NCI-H2171 treated with DMSO at 0.1 percent for 48 hours (cell line): ENCODE measurements around the gene INTS4.
"Not testable (repeated sequence)": the region's sequence is repeated elsewhere in the genome, so short reads cannot be mapped to it uniquely, and the experiment has no call there.

Experiments
- DNase-seq: peaks from one replicate; lab custom pipeline; 2025; lab: John Stamatoyannopoulos, UW

INTS4 gene

GRCh38 chr11:78022397-78023396 lies 28.2 kb upstream of the INTS4 start, which contains the start of gene KCTD14:
TSS of gene KCTD14 (minus strand) at chr11:78023276. CDS start at chr11:78023249, 27 bp downstream.
- no peak for DNase-seq

DNA sequence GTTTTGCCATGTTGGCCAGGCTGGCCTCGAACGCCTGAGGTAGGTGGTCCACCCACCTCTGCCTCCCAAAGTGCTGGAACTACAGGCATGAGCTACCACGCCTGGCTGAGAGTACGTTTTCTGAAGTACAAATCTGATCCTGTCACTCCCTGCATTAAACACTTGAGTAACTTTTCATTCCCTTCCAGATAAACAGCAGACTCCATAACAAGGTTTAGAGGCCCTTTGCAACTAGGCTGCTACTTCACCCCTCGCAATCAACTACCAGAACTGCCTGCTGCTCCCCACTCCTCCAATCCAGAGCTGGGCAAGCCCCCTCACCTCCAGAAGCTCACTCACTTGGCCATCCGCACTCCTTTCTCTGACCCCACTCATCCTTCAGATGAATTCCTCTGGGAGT lies 27.1 kb upstream of the INTS4 start:
- no peak for DNase-seq

DNA sequence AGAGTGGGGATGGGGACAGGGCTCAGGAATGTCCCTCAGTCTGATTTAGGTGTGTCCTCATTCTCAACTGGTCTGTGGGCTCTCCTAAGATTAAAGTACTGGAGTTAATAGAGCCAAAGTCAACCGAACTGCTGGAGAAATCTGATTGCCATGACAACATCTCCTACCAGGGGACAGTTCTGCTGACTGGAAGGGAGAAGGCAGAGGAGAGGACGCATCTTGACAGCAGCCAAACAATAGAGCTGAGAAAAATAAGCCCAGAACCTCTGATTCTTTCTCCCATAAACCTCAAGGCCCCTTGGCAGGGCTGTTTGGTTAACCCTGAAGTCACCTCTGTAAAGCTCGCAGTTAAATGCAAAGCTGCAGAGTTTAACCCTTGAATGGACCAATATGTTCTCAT lies 25.8 kb upstream of the INTS4 start:
- DNase-seq, result no peak

DNA sequence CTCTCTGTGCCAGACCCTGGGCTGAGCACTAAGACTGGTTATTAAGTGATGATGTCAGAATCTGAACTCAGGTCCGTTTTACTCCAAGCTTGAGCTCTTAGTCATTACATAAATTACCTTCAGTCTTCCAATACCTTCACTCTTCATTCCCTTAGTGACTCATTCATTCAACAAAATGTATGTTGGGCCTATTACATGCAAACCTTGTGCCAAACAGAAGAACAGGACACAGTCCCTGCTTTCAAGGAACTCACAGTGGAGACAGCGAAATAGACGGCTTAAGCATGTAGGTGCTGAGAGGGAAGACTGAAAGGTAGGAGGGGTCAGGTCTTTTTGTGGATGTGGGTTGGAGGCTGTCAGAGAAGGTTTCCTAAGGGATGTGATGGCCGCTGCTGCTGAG lies 25.3 kb upstream of the INTS4 start:
- no peak for DNase-seq

DNA sequence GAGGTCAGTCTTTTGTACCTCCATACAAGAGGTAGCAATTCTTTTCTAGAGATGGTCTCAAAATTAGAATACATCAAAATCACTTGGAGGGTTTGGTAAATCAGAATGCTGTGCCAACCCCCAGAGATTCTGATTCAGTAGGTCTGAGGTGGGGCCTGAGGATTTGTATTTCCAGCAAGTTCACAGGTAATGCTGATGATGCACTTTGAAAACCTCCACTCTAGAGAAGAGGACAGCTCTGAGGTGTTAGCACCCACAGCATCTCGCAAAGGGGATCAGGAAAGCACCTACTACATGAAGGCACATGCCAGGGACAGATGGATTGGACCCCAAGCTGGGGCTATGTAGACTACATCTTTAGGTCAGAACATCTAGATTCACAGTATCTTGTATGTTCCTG lies 21.4 kb upstream of the INTS4 start:
- DNase-seq, result no peak

- not testable (repeated sequence) for DNase-seq
Measured at GRCh38 chr11:78014937-78015520, 20.6 kb upstream of the INTS4 start.

- no peak for DNase-seq
Measured at GRCh38 chr11:78011301-78011700, 16.8 kb upstream of the INTS4 start.

GRCh38 chr11:78010755-78011154 lies 16.3 kb upstream of the INTS4 start:
- no peak for DNase-seq

- DNase-seq, result peak; percentile 26
Measured at GRCh38 chr11:78010304-78010703, 15.8 kb upstream of the INTS4 start.

- no peak for DNase-seq
Measured at GRCh38 chr11:78009062-78009461, 14.6 kb upstream of the INTS4 start.

DNA sequence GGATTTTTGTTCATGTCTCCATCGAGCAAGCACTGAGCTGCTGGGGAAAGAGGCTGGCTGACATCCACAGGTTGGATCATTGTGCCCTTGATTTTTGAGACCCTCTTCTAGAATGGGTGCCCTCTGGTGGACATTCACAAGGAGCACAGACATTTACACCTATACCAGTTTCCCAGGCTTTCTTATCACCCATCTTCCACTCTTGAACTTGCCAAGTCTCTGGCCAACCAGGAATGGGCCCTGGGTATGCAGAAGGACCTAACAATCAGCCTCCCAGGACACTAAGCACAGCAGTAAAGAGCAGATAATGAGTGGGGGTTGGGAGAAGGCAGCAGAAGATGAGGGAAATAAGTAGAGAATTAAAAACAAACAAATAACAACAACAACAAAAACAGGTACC lies 5.7 kb upstream of the INTS4 start:
- peak; percentile 89 for DNase-seq

DNA sequence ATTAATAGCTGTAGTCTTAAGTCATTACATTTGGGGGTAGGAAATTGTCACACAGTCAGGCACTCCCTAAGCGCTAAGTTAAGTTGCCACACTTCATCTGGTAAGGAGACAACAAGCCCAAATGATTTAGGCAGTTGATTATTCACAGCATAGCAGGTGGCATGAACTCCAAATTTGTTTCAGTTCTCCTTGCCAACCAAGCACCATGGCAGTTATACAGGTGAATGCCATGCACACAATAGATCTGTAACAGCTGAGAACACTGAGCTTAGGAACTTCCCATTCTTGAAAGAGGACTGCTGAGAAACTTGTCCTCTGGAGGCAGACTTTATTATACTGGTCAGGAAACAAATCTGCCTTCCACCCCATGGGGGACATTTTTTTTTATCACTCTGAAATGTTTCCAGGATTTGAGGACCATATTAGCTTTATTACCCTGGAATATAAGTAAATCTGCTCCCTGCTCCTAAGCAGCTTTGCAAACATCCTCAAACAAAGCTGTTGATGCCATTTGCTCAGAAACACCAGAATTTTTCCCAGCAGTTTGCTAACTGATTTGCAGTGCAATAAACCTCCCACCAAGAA lies 5.1 kb upstream of the INTS4 start:
- no peak for DNase-seq

DNA sequence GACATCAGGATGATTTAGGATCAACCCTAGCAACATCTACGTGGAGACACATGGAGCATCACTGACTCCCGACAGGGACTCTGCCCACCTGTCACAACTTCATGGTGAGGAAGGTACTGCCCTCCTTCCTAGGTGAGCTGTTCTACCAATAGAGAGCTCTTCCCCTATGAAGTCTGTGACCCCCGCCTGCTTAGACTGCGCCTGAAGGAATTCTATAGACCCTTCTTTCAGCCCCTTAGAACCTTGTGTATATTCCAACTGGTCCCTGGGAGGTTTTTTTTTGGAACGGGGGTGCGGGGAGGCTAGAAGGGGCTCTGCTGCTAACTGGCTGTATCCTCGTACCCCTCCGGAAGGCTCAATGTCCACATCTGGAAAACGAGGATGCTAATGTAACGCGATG lies 566 bp downstream of the INTS4 start:
- DNase-seq, result peak; percentile 28

DNA sequence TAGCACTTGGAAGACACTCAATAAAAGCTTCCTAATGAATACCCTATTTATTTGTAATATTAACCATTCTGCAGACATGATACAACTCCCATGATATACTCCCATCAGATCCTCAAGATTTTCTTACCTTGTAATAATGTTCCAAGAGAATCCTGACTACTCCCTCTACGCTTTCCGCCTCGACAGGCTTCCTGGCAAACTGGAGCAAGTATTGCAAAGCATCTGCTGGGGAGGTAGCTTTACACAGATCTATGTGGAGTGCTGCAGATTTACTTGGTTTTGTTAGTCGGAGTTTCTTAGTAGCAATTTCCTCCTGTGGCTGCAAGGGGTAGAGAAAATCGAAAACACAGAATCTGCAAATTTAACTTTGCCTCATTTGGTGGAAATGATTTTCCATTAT lies 3.5 kb downstream of the INTS4 start:
- no peak for DNase-seq

DNA sequence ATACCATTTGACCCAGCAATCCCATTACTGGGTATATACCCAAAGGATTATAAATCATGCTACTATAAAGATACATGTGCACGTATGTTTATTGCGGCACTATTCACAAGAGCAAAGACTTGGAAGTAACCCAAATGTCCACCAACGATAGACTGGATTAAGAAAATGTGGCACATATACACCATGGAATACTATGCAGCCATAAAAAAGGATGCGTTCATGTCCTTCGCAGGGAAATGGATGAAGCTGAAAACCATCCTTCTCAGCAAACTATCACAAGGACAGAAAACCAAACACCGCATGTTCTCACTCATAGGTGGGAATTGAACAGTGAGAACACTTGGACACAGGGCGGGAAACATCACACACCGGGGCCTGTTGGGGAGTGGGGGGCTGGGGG lies 8.0 kb downstream of the INTS4 start:
- not testable (repeated sequence) for DNase-seq

- DNase-seq, result no peak
Measured at GRCh38 chr11:77981346-77981947, 13.0 kb downstream of the INTS4 start.

DNA sequence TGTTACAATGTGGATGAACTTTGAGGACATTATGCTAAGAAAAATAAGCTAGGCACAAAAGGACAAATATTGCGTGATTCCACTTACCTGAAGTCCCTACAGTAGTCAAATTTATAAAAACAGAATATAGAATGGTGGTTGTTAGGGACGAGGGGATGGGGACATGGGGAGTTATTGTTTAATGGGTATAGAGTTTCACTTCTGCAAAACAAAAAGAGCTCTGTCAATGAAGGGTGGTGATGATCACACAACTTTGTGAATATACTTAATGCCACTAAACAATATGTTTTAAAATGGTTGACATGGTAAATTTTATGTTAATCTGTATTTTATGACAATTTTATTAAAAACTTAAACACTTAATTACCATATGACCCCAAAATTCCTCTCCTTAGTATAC lies 26.1 kb downstream of the INTS4 start:
- DNase-seq, result no peak

DNA sequence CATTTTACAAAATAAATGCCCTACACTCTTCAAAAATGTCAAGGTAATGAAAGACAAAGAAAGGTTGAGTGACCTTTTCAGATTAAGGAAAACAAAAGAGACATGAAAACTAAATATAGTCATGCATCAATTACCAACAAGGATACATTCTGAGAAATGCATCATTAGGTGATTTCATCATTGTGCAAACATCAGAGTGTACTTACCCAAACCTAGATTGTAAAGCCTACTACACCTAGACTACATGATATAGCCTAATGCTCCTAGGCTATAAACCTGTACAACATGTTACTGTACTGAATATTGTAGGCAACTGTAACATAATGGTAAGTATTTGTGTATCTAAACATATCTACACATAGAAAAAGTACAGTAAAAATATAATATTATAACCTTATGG lies 26.7 kb downstream of the INTS4 start:
- DNase-seq, result no peak

DNA sequence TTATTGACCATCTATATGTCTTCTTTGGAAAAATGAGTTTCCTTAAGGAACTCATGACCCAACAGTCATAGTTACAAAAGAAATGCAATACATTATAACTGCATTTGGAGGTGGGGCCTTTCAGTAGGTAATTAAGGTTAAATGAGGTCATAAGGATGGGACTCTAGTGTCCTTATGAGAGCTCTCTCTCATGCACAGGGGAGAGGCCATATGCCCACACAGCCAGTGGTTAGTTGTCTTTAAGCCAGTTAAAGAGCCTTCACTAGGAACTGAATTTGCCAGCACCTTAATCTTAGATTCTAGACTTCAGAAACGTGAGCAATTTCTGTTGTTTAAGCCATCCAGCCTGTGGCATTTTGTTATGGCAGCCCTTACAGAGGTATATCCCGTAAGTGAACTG lies 27.3 kb downstream of the INTS4 start:
- no peak for DNase-seq

DNA sequence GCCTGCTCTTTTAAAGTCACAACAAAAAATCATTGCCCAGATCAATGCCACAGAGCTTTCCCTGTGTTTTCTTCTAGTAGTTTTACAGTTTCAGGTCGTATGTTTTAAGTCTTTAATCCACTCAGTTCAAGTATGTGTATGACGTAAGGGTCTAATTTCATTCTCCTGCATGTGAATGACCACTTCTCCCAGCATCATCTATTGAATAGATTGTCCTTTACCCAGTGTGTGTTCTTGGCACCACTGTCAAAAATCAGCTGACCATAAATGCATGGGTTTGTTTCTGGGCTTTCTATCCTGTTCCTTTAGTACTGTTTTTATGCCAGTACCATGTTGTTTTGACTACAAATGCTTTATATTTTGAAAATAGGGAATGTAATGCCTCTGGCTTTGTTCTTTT lies 28.1 kb downstream of the INTS4 start:
- DNase-seq, result no peak

DNA sequence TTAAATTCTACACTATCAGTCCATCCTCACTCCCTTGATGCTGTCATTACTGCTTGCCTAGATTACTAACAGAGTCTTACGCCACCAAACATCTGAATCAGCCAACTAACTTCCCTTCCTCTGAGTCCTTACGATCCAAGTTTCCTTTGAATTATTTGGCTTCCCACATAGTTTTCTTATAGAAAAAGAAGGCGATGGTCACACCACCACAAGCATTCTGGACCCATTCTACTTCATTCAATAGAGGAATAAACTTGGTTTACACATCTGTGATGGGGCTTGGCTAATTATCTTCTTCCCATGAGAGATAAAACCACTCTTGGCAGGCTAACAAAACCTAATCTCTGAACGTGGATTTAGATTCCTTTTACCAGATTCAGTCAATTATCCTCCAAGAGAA lies 35.0 kb downstream of the INTS4 start:
- no peak for DNase-seq

DNA sequence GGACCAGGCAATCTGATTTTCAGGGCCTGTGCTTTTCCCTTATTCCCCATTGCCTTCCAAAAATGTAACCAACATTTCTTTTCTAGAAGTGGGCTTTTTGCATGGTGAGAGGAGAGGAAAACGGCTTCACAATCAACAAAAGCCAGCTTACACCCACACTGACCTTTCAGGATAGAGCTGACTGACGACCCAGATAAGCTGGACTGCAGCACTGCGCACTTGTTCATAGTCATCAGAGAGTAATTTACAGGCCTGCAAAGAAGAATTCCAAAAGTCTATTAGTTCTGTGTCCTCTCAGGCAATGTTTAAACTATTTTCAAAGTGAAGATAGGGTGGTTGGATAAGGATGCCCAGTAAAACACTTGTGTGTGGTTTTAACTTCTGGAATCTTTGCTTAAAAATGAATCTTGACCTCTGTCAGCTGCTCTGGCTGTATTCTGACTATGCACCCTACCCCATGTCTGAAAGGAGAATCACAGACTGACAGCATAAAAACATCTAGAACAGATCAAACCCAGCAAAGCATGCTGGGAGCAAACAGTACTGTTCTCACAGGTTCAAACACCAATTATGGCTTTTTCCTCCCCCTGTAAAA lies 35.8 kb downstream of the INTS4 start:
- DNase-seq, result not testable (repeated sequence)
